OCI-LY1 (cell line): ENCODE data around the gene ZFPL1.

Experiments used
- H2AFZ ChIP-seq: fragments of 200-600 bp; sonication (generic), shearing (Covaris generic); 2 replicates; pipeline ENCODE4 v1.6.0; 2014; ENCODE audit warnings: antibody characterized with exemption, mild to moderate bottlenecking, low read length
- H3F3A ChIP-seq: fragments of 200-600 bp; sonication (generic), shearing (Covaris generic); 2 replicates; pipeline ENCODE4 v1.6.0; 2014; ENCODE audit warnings: mild to moderate bottlenecking, antibody characterized with exemption, low read length, moderate library complexity; ENCODE audit not compliant: insufficient read depth
- H3K27ac ChIP-seq: fragments of 200-600 bp; sonication (generic); 2 replicates; pipeline ENCODE4 v1.5.1; 2014; ENCODE audit warnings: low read length, mixed run types, mild to moderate bottlenecking, low read depth; ENCODE audit not compliant: poor library complexity, severe bottlenecking
- H3K27me3 ChIP-seq: fragments of 200-600 bp; sonication (generic); 2 replicates; pipeline ENCODE4 v1.6.0; 2014; ENCODE audit warnings: antibody characterized with exemption, mild to moderate bottlenecking, low read length, moderate library complexity; ENCODE audit not compliant: insufficient read depth
- H3K36me3 ChIP-seq: fragments of 200-600 bp; sonication (generic); 2 replicates; pipeline ENCODE4 v1.6.1; 2014; ENCODE audit warnings: mild to moderate bottlenecking, antibody characterized with exemption, low read length, moderate library complexity, mixed read lengths; ENCODE audit not compliant: insufficient read depth
- H3K4me1 ChIP-seq: fragments of 200-600 bp; sonication (generic); 2 replicates; pipeline ENCODE4 v1.5.1; 2014; ENCODE audit warnings: mild to moderate bottlenecking, low read length, moderate library complexity; ENCODE audit not compliant: insufficient read depth, severe bottlenecking
- H3K4me2 ChIP-seq: fragments of 200-600 bp; sonication (generic), shearing (Covaris generic); 2 replicates; pipeline ENCODE4 v1.6.1; 2014; ENCODE audit warnings: low read length
- H3K4me3 ChIP-seq: fragments of 200-600 bp; sonication (generic); 2 replicates; pipeline ENCODE4 v1.5.1; 2014; ENCODE audit warnings: low read length, low read depth, mild to moderate bottlenecking, mixed read lengths; ENCODE audit not compliant: poor library complexity, severe bottlenecking
- H3K79me2 ChIP-seq: fragments of 200-600 bp; shearing (Covaris generic); 2 replicates; pipeline ENCODE4 v1.6.1; 2016; ENCODE audit warnings: mixed run types, low read length, mixed read lengths; ENCODE audit not compliant: insufficient read depth
- H3K9ac ChIP-seq: fragments of 200-600 bp; sonication (generic), shearing (Covaris generic); 2 replicates; pipeline ENCODE4 v1.6.1; 2014; ENCODE audit warnings: mild to moderate bottlenecking, low read length, mixed read lengths
- H3K9me2 ChIP-seq: fragments of 200-600 bp; sonication (generic), shearing (Covaris generic); 2 replicates; pipeline ENCODE4 v1.6.1; 2014; ENCODE audit warnings: low read depth, mild to moderate bottlenecking, low read length, mixed read lengths
- H3K9me3 ChIP-seq: fragments of 200-600 bp; shearing (Covaris generic); 2 replicates; pipeline ENCODE4 v1.6.1; 2014; ENCODE audit warnings: low read length, mixed read lengths
- H4K20me1 ChIP-seq: fragments of 200-600 bp; sonication (generic), shearing (Covaris generic); 2 replicates; pipeline ENCODE4 v1.6.0; 2016; ENCODE audit warnings: mild to moderate bottlenecking, low read length; ENCODE audit not compliant: insufficient read depth
- EZH2 ChIP-seq: fragments of 200-600 bp; sonication (generic), shearing (Covaris generic); IDR thresholded peaks from 2 replicates; pipeline ENCODE4 v1.8.0; 2017; ENCODE audit warnings: borderline replicate concordance, mixed run types, mild to moderate bottlenecking, antibody characterized with exemption, low read length, moderate library complexity, mixed read lengths
- TF ChIP-seq, protein P1 (sequence below): fragments of 200-600 bp; sonication (generic), shearing (Covaris generic); IDR thresholded peaks from 2 replicates; pipeline ENCODE4 v1.5.1; 2017; ENCODE audit warnings: mild to moderate bottlenecking, antibody characterized with exemption, low read length, moderate library complexity, mixed read lengths

The ZFPL1 gene

GRCh38 chr11:65059523-65059922 is 24.5 kb upstream of the ZFPL1 start:
- TF ChIP-seq EZH2: no peak
- TF ChIP-seq, protein P1, sequence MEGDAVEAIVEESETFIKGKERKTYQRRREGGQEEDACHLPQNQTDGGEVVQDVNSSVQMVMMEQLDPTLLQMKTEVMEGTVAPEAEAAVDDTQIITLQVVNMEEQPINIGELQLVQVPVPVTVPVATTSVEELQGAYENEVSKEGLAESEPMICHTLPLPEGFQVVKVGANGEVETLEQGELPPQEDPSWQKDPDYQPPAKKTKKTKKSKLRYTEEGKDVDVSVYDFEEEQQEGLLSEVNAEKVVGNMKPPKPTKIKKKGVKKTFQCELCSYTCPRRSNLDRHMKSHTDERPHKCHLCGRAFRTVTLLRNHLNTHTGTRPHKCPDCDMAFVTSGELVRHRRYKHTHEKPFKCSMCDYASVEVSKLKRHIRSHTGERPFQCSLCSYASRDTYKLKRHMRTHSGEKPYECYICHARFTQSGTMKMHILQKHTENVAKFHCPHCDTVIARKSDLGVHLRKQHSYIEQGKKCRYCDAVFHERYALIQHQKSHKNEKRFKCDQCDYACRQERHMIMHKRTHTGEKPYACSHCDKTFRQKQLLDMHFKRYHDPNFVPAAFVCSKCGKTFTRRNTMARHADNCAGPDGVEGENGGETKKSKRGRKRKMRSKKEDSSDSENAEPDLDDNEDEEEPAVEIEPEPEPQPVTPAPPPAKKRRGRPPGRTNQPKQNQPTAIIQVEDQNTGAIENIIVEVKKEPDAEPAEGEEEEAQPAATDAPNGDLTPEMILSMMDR: no peak
- Histone ChIP-seq H3F3A (no peaks in the 10 kb centered on the region), H3K4me1 (peaks cover 7% of the 10 kb centered on the region), H3K9me2 (no peaks in the 10 kb centered on the region), H3K36me3 (no peaks in the 10 kb centered on the region), H2AFZ (no peak overlapping the region), H3K27ac (no peak overlapping the region), H3K4me2 (no peak overlapping the region), H3K79me2 (no peaks in the 10 kb centered on the region), H4K20me1 (no peaks in the 10 kb centered on the region), H3K9ac (no peak overlapping the region), H3K4me3 (no peak overlapping the region), H3K27me3 (no peaks in the 10 kb centered on the region), H3K9me3 (no peaks in the 10 kb centered on the region)

GRCh38 chr11:65059959-65060824 is 23.8 kb upstream of the ZFPL1 start:
- H3K9ac ChIP-seq: no peak overlapping the region
- no peak for TF ChIP-seq EZH2
- TF ChIP-seq, protein P1: no peak
- H3K4me3 ChIP-seq: no peak overlapping the region
- H3K27ac ChIP-seq: no peak overlapping the region
- peaks cover 6% of the 10 kb centered on the region for H3K4me1 ChIP-seq
- H4K20me1 ChIP-seq: no peaks in the 10 kb centered on the region
- no peaks in the 10 kb centered on the region for H3K36me3 ChIP-seq
- H3K4me2 ChIP-seq: no peak overlapping the region
- H2AFZ ChIP-seq: no peak overlapping the region
- no peaks in the 10 kb centered on the region for H3K9me2 ChIP-seq
- H3K27me3 ChIP-seq: no peaks in the 10 kb centered on the region
- H3K9me3 ChIP-seq: no peaks in the 10 kb centered on the region
- H3F3A ChIP-seq: no peaks in the 10 kb centered on the region
- H3K79me2 ChIP-seq: no peaks in the 10 kb centered on the region

- Histone ChIP-seq H4K20me1 (no peaks in the 10 kb centered on the region), H3K27ac (no peak overlapping the region), H3K27me3 (no peaks in the 10 kb centered on the region), H3K4me2 (no peak overlapping the region), H2AFZ (no peak overlapping the region), H3K36me3 (no peaks in the 10 kb centered on the region; the same call in 1 of the 2 replicates), H3K9ac (no peak overlapping the region), H3K9me3 (no peaks in the 10 kb centered on the region), H3K79me2 (no peaks in the 10 kb centered on the region), H3K4me1 (peaks cover 6% of the 10 kb centered on the region), H3F3A (no peaks in the 10 kb centered on the region), H3K9me2 (no peaks in the 10 kb centered on the region), H3K4me3 (no peak overlapping the region)
- TF ChIP-seq, protein P1: peak; percentile 69
- TF ChIP-seq EZH2: no peak
These were observed 23.1 kb upstream of the ZFPL1 start for GRCh38 chr11:65060913-65061408.
